Caki2 (cell line): Measurements from ENCODE around the gene LAPTM4A. TPM values are rescaled to one million over a fixed set of nuclear protein-coding genes. Genes with fewer than 3 reads are reported as not detected.
A peak's percentile ranks its signal among the peaks of the same experiment; 100 is the strongest.
"Not testable (repeated sequence)": the region's sequence is repeated elsewhere in the genome, so short reads cannot be mapped to it uniquely, and the experiment has no call there.

Experiments used
- DNase-seq: peaks from one replicate; pipeline ENCODE4 v3.0.0-alpha.2; 2015; ENCODE audit warnings: low read depth
- in situ Hi-C: cut with HindIII; loops from 2 replicates; pipeline ENCODE4 v1.10.0; 2016; ENCODE audit warnings: low sequenced_read_pairs, low pct_unique_long_range_greater_than_20kb, mixed read lengths
- total RNA-seq: library from RNA; depleted of rRNA; stranded (reverse); fragments of >200 nt; shearing (Covaris generic); gene quantifications from 2 replicates; pipeline ENCODE4 v1.2.3, GENCODE V29; 2014; ENCODE audit warnings: low replicate concordance; rRNA removed

The LAPTM4A gene
- total RNA-seq, result 143 and 161 TPM in 2 replicates

DNA sequence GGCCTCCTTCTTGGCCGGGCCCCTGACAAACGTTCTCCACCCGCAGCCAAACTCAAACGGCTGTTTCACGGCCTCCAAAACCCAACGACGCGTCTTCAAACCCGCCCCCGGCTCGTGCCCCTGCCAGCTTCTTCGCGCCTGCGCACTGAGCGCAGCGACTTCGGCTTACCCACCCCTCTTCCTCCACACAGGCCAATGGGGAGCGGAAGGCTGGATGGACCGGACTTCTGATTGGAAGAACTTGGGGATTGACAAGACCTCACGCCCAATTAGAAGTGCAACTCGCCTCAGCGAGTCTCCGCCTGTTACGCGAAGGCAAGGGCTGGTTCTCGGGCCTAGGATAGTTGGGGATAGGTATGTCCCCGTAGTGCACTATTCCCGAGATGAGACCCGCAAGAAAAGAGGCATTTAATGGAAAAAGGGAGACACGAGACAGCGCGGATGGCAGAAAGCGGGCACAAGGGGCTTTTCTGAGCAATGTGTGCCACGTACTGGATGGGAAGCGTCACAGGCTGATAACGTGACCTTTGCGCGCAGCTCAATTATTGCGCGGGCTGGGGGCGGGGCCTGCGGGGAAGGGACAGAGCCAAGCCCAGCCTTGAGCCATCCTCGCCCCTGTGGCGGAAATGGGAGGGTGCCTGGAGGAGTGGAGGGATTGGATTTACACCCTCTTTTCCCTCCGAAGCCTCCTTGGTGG is at the start of gene LAPTM4A:
LAPTM4A (minus strand) TSS at position 97 of the 697 bp plus-strand sequence. CDS start 108 bp downstream, outside the sequence.
- in situ Hi-C loops, result no loop called here
- peak; percentile 99 for DNase-seq

DNA sequence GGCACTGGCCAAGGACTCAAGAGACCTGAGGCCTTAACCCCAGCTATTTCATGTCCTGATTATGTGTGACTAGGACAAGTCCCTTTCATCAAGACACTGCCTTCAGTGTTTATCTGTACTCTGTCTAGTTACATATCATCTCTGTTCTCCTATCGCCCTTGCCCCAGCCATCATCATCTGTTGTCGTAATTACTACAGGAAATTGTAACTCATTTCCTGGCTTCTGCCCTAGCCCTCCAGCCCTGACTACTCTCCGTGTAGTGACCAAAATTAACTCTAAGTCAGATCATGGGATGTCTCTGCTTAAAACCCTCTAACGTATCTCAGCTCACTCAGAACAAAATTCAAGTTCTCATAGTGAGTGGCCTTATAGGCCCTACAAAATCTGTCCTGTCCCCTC is 49.3 kb upstream of the LAPTM4A start:
- no peak for DNase-seq
- in situ Hi-C loops, result no loop called here

DNA sequence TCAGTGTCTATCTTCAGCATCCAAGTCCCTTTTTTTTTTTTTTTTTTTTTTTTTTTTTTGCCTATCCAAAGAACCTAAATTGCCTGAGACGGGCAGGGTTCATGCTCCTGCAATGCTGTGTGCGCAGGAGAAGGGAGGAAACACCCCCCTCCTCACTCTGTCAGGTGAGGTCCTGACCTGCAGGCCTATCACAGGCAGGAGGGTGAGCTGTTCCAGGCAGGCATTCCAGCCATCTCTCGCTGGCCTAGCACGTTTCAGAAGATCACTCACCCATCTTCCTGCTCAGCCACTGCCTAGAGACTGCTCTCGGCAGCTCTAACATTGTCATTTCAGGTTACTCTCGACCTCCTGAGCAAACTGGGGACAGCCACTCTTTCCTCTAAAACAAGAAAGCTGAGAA is 48.4 kb upstream of the LAPTM4A start:
- DNase-seq, result no peak
- in situ Hi-C loops, result no loop called here

DNA sequence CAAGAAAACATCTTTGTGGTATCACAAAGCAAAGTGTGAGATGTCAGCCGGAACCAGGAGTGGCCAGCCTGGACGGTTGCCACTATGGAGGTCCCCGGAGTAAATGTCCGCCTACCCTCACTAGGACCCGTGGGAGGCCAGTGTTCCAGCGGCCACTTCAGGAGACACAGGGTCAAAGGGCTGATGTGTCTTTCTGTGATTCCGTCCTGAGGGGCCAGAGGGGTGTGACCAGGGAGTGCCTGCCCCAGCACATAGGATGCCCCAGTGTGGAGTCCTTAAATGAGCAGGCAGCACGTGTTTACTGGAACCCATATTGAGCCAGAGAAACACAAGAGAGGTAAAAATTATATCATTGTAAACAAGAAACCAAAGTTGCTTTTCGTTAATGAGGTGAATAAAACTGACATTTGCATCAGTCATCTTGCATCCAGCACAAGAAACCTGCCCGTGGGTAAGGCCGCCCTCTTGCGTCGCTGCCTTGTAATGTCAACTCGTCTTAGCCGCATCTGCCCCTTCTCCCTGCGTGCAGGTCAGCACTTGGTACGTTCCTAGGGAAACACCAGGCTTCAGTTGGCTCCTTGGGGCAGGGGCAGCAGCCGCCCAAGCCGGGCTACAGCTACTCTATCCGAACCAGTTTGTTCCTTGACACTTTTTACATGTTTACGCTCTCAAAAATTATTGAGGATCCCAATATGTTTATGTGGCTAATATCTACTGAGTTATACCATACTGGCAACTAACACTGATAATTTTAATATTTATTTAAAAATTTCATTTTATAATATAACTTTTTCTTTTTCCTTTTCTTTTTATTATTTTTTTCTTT is 46.7 kb upstream of the LAPTM4A start:
- in situ Hi-C loops, result no loop called here

DNA sequence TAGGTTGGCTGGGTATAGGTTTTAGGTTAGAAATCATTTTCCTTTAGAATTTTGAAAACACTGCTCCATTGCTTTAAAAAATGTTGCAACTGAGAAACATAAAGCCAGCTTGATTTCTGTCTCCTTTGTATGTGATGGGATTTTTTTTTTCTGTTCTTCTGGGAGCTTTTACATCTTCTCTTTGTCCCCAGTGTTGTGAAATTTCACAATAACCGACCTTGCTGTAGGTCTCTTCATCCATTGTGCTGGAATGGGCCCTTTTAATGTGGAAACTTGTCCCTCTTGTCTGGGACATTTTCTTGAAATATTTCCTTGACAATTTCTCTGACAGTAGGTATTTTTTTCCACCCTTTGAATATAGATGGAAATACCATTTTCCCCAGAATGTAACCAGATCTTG is 44.0 kb upstream of the LAPTM4A start:
- no peak for DNase-seq
- in situ Hi-C loops, result no loop called here

More for the DNA sequence above, 46.7 kb upstream of the LAPTM4A start:
- DNase-seq, result peak; percentile 77

DNA sequence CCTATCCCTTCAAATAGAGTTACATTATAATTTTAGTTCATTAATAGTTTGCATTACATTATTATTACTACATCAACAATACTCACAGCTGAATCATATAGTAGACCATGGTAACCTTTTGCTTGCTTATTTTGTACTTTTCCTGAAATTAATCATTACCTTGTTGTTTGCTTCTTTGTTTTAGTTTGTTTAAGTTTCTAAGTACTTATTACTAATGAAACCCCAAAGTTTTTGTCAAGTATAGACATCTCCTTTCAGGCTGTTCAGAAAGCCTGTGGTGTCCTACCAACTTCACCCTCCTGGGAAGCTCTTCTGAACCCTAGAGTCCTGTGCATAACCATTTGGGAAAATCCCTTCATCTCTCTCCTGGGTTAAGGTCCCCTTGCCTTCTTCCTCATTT is 43.5 kb upstream of the LAPTM4A start:
- DNase-seq, result no peak
- in situ Hi-C loops, result no loop called here

DNA sequence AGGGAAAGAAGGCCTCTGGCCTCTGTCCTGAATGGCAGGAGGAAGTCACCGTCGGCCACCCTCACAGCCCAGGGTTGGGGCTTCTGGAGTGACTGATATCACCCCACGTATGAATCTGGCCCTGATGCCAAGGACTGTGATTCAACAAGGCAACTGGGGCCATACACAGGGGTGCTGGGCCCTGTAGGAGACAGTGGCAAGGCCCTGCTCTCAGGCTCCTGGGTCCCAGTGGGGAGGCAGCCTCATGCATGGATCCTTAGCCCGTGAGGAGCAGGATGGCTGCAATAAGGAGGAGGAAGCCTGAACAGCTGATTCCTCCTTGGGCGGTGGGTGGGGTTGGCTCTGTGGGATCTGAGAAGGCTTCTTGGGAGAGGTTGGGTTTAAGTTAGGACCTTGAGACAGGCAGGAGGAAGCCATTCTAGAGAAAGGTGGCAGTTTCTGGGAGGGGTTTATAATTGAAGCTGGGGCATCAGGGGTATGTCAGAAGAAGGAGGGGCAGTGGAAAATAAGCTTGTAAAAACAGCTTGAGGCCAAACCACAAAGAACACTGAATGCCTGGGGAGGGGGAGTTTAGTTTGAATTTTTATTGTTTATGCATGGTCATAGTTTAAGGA is 42.8 kb upstream of the LAPTM4A start:
- no peak for DNase-seq
- in situ Hi-C loops, result no loop called here

DNA sequence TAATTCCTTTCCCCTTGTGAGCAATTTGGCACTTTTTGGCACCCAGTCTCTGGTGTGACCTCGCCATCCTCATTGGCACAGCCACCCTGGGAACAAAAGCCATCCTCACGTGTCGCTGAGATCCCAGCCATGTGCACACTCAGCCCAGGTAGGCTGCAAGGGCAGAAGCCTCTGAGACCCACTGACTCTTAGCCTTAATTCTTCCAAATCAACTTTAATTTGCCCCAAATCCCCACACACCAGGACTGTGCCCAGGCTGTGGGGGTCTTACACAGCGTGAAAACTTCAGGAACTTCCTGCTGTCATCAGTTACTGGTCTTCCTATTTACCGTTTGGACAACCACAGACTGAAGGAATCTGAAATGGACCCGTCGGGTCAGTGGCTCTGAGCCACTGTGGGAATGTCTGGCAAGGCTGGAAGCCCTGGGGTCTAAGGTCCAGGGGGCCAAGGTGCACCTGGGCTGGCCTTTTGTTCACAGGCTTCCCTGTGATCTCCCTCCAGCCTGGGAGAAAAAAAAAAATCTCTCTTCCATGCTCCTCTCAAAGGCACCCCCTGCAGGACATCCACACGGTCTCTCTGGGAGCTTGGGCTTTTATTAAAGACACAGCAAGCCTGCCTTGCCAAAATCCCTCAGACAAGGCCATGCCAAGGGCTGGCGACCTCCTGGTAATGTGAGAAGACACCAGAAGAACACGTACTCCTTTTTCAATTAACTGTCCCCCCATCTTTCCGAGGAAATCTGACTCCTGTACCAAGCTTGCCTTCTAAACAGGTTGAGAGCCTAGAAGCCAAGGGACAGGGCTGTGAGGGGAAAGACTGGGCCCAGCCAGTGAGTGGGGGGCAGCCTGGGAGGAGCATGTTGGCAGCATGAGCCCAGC is 42.1 kb upstream of the LAPTM4A start:
- in situ Hi-C loops, result no loop called here
- DNase-seq, result peak; percentile 49

DNA sequence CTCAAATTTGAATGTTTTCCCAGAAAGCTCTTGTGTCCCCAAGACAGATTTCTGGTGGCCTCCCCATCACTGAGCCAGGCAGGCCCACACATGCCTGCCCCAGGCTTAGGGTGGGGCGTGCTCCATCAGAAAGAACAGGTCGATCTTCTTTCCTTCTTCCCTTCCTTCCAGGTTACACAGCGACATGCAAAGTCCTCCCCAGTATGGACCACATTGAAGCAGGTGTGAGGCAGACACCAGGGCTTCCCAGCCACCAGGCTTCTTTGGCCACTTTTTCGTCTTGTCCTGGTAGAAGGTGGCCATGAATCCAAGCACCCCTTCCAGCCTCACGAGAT is 41.4 kb upstream of the LAPTM4A start:
- DNase-seq, result no peak
- in situ Hi-C loops, result no loop called here

DNA sequence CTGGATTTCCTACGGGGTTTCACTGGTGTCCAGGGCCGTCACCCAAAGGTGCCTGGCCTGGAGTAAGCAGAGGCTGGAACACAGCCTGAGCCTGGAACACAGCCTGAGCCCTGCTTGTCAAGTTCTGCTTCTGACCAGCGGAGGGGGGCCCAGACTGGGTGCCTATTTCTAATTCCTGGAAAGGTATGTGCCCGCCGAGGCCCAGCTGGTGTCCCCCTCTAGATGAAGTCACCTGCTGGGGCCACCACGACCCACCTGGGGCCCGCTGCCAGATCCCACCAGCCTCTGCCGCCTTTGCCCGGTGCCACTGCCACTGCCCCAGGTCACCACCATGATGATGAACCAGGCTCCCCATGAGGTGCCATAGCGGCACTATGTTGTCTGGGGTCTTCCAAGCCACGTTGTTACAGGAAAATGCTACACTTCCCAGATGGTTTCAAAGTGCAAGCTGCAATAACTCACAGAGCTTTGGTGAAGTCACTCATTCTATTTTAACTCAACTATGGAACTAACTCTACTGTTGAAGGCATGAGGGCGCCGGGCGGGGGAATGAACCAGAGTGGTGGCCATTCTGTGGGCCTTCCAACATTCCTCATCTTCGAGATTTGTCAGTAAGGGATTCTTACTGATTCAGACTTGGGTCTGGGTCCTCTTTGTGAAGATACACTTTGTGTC is 40.9 kb upstream of the LAPTM4A start:
- DNase-seq, result no peak
- in situ Hi-C loops, result no loop called here

DNA sequence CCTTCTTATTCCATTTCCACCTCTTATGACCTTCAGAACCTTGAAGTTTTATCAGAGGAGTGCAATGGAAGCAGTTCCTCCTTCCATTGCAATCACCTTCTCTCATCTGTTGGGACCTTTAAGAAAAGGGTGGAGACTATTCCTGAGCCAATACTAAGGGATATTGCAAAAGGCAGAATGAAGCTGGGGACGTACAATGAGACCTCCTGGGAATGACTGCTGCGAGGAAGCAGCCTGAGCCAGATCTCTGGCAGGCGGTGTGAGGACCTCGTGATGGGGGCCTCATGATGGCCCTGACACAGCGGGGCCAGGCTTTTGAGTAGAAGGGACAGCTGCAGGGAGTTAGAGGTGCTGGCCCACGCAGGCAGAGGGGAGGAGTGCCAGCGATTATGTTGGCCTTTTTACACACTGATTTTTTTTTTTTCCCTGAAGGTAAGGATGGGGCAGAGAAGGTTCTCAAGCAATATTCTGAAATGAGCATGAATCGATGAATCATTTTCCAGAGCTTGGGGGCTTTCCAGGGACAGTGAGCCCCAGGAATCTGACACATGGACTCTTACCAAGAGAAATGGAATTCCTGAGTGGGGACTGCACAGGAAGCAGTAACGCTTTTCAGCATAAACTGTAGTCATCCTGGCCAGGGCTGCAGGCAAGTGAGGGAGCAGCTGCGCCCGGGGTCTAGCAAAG is 40.0 kb upstream of the LAPTM4A start:
- DNase-seq, result peak; percentile 14
- in situ Hi-C loops, result no loop called here

DNA sequence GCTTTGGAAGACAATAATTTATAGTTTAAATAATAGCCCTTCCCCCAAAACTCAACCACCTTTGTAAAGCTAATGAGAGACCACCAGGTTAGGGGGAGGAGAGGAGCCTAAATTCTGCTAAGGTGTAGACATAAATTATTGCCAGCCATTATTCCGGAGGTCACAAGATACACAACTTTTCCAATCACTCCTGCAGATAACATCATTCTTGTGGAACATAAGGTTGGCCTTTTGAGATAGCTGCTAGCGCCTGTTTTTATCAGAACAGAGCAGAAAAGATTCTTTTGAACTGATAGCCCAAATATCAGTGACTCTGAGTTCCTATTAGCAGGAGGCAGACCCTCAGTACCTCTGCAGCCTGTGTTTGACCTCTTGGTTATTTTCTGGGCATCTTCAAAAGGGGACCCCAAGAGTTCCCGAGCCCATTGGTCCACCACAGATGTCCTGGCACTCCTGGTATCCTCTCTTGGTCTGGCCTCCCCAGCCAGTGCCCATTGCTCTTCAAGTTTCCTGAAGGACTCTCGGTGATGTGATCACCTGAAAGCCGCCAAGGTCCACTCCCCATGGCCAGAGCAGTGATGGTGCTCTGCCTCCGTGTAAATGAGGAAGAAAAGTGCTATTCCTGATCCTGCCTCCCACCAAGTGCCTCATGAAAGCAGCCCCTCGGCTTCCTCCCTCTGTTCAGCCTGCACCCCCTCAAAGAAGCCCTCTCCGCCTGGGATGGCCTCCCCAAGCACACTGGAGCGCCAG is 38.5 kb upstream of the LAPTM4A start:
- no peak for DNase-seq
- in situ Hi-C loops, result no loop called here

DNA sequence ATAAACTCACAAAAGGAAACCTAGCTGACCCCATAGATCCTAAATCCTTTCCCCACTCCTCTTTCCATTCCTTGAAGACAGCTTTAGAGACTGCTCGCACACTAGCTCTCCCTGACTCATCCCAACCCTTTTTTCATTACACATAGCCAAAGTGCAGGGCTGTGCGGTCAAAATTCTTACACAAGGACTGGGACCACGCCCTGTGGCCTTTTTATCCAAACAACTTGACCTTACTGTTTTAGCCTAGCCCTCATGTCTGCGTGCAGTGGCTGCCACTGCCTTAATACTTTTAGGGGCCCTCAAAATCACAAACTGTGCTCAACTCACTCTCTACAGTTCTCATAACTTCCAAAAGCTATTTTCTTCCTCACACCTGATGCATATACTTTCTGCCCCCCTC is 34.5 kb upstream of the LAPTM4A start:
- in situ Hi-C loops, DNase-seq: not testable (repeated sequence)

DNA sequence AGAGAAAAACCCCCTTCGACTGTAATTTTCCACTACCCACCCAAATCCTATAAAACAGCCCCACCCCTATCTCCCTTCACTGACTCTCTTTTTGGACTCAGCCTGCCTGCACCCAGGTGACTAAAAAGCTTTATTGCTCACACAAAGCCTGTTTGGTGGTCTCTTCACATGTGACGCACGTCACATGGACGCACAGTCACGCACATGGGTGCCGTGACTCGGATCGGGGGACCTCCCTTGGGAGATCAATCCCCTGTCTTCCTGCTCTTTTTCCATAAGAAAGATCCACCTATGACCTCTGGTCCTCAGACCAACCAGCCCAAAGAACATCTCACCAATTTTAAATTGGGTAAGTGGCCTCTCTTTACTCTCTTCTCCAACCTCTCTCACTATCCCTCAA is 31.4 kb upstream of the LAPTM4A start:
- in situ Hi-C loops, DNase-seq: not testable (repeated sequence)

DNA sequence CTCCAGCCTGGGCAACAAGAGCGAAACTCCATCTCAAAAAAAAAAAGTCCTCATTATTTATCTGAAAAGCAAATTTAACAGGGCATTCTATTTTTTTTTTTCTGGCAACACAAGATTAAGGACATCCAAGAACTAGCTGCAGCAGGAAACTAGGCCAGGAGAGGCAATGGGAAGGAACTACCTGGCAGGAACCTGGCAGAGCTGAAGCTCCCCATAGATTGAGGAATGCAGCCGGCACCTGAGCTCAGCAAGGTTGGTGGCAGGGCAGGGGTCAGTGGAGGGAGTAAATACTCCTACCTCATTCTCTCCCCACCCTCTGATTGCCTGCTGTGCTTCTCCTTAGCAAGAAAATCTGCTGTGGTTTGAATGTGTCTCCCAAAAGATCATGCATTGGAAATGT is 30.4 kb upstream of the LAPTM4A start:
- in situ Hi-C loops, result no loop called here
- no peak for DNase-seq

DNA sequence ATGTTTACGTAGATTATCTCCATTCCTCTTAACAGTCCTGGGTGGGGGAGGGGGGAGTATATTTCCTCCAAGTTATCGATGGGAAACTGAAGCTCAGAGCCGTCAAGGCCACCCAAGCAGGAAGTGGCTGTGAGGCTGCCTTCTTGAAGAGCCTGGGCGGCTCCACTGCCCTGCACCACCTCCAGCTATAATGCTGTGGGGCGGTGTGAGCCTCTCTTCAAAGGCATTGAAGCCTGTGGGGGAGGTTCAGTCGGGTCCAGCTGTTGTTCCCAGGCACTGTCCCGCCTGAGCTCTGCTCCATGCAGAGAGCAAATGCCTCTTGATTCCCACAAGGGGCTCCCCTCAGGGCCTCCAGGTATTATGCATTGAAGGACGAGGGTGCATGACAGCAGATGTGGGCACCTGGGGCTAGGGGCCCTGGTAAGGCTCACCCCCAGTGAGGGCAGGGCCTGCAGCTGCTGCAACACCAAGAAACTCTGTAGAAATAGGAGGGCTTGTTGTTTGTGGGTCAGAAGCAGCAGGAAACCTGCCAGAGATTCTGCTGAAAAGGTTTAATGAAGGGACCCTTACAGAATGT is 29.5 kb upstream of the LAPTM4A start:
- no peak for DNase-seq
- in situ Hi-C loops, result no loop called here
